ENCODE results near the gene CRCP.

DNA sequence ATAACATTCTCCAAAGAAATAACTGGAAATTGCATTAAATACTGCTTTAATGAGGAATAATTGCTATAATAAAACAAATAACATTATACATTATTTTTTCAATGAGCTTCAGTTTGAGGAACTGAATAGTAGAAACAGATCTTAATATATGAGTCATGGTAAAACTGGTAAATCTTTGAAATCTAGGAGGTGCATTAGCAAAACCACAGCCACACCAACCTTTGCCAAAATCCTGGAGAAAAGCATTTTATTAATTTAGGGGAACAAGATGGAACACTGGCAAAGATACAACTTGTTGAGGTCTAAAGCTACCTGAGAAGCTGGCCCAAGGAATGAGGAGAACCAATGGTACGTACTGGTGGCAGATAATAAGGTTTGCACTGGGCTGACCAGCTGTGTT, 44.4 kb upstream of the CRCP start:
- TF ChIP-seq ZZZ3 (CRISPR knock-in tag; IDR thresholded peaks at IDR 0.05; ENCODE audit: borderline replicate concordance): no peak
- TF ChIP-seq ESRRA (CRISPR knock-in tag; IDR thresholded peaks at IDR 0.05; ENCODE audit: low read depth): no peak
- TF ChIP-seq, protein P1, sequence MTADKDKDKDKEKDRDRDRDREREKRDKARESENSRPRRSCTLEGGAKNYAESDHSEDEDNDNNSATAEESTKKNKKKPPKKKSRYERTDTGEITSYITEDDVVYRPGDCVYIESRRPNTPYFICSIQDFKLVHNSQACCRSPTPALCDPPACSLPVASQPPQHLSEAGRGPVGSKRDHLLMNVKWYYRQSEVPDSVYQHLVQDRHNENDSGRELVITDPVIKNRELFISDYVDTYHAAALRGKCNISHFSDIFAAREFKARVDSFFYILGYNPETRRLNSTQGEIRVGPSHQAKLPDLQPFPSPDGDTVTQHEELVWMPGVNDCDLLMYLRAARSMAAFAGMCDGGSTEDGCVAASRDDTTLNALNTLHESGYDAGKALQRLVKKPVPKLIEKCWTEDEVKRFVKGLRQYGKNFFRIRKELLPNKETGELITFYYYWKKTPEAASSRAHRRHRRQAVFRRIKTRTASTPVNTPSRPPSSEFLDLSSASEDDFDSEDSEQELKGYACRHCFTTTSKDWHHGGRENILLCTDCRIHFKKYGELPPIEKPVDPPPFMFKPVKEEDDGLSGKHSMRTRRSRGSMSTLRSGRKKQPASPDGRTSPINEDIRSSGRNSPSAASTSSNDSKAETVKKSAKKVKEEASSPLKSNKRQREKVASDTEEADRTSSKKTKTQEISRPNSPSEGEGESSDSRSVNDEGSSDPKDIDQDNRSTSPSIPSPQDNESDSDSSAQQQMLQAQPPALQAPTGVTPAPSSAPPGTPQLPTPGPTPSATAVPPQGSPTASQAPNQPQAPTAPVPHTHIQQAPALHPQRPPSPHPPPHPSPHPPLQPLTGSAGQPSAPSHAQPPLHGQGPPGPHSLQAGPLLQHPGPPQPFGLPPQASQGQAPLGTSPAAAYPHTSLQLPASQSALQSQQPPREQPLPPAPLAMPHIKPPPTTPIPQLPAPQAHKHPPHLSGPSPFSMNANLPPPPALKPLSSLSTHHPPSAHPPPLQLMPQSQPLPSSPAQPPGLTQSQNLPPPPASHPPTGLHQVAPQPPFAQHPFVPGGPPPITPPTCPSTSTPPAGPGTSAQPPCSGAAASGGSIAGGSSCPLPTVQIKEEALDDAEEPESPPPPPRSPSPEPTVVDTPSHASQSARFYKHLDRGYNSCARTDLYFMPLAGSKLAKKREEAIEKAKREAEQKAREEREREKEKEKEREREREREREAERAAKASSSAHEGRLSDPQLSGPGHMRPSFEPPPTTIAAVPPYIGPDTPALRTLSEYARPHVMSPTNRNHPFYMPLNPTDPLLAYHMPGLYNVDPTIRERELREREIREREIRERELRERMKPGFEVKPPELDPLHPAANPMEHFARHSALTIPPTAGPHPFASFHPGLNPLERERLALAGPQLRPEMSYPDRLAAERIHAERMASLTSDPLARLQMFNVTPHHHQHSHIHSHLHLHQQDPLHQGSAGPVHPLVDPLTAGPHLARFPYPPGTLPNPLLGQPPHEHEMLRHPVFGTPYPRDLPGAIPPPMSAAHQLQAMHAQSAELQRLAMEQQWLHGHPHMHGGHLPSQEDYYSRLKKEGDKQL (CRISPR knock-in tag; IDR thresholded peaks at IDR 0.05; ENCODE audit: low read depth): no peak
- TF ChIP-seq KLF13 (CRISPR knock-in tag; IDR thresholded peaks at IDR 0.05): no peak
- TF ChIP-seq SETDB1 (CRISPR knock-in tag; IDR thresholded peaks at IDR 0.05; ENCODE audit: borderline replicate concordance): no peak
- no peak for TF ChIP-seq ATF7 (IDR thresholded peaks at IDR 0.05)
- no peak for TF ChIP-seq ATF7 (CRISPR knock-in tag; IDR thresholded peaks at IDR 0.05)

Measured in HepG2 (cell line).